Germinal center (tissue), 1 donor: ENCODE data around the gene TMEM163.
A peak's percentile ranks its signal among the peaks of the same experiment; 100 is the strongest.
"Not testable (repeated sequence)": the region's sequence is repeated elsewhere in the genome, so short reads cannot be mapped to it uniquely, and the experiment has no call there.

Source experiments
- DNase-seq: peaks from one replicate; pipeline ENCODE4 v3.0.0; 2012; ENCODE audit warnings: mixed read lengths, low spot score

The TMEM163 gene

DNA sequence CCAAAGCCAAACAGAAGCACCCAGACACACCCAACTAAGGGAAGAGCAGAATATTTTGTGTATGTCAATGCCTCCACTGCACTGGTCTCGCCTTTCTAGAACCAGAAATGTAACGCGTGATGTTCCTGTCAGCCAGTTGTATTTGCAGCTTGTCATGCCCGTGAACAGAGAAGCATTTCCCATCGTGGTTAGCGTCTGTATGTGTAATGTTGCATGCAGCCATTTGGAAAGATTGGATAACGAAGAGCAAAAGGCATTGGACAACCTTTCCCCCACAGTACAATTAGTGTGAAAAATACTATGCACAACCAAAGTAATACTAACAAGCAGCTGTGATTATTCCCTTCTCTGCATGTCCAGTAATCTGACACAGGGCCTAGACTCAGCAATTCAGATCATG lies 140.5 kb downstream of the TMEM163 start:
- no peak for DNase-seq

DNA sequence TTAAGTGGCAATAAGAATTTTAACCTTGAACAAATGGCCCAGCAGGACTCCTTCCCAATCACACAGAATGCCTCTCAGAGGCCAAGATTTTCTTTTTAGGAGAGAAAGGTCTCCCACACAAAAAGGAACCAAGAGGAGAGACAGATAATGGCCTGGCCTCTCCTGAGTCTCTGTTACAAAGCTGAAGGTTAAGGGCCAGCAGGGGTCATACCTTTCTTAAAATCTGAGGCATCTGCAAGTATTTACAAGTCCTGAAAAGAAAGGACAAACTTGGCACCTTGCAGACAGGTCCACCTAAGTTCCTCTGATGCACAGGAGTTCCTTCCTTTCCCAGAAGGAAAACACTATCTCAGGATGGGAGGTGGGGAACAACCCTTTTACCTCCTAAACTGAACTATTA lies 142.3 kb downstream of the TMEM163 start:
- no peak for DNase-seq

DNA sequence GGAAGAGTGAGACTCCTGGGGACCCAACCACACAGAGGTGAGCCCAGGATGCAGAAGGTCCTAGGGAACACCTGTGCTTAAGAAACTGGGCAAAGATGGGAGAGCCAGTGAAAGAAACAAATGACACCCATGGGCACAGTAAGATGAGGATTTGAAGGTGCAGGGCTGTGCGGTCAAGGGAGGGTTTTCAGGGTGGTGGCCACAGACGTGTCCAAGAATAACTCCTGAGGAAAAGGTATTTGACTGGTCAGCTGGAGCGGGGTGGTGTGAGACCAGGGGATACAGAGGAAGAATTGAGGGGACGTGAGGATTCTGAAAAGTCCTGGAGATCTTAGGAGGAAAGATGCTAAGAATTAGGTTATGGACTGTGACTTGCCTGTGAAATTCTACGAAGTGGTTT lies 142.9 kb downstream of the TMEM163 start:
- DNase-seq = no peak

DNA sequence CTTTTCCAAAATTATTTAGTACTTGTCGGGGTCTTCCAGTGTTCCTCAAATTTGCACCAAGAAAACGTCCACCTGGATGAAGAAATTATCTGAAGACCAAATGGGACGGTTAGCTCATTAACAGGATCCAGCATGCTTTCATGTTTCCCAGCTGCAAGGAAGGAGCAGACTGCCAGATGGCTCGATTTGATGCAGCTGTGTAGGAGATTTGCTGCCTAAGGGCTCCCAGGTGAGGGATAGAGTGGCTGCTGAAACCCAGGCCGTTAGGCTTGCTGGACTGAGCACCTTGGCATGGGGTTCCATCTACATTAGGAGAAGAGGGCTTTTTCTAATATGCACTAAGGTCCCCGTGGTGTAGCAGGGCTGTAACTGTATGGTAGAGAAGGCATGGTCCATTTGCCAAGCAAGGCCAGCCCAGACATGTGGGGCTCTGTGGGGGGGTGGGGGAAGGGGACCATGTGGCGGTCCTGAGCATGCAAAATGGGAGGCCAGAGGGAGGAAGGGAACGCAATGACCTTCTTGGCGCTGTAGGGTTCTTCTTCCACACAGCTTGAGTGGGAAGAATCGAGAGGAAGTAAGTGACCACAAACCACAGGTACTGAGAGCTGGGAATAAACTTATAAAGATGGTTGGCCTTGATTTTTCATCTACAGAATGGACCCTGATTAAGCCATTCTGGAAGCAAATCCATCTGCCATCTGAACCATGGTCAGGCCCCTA lies 144.0 kb downstream of the TMEM163 start:
- DNase-seq = no peak

DNA sequence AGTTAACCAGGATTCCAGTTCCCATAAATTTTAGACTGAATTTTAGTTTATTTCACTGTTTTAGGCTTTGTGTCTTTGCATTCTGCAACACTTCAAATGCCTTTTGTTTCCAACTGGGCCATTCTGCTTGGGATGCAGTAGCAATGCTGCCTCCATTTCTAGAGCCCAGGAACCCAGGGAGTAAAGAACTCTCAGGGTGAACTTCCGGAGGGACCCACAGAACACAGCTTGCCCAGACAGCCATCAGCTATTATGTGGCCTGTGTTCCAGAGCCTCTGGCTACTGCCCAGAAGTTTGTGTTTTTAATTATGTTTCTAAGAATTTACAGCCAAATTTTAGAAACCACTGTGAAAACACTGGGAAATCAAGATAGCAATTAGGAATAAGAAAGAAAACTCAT lies 145.1 kb downstream of the TMEM163 start:
- DNase-seq = no peak

DNA sequence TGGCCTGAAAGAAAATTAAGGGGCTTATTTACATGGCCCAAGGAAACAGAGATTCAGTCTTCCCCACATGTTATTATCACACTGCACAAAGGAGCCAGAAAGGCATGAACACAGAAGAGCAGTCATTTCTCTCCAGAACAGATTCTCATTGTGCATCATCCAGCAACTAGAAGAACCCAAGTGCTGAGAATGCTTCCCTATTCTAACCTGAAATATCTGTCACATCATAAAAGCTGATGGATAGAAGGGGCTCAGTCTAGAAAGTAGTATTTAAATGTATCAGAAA lies 145.8 kb downstream of the TMEM163 start:
- no peak for DNase-seq

DNA sequence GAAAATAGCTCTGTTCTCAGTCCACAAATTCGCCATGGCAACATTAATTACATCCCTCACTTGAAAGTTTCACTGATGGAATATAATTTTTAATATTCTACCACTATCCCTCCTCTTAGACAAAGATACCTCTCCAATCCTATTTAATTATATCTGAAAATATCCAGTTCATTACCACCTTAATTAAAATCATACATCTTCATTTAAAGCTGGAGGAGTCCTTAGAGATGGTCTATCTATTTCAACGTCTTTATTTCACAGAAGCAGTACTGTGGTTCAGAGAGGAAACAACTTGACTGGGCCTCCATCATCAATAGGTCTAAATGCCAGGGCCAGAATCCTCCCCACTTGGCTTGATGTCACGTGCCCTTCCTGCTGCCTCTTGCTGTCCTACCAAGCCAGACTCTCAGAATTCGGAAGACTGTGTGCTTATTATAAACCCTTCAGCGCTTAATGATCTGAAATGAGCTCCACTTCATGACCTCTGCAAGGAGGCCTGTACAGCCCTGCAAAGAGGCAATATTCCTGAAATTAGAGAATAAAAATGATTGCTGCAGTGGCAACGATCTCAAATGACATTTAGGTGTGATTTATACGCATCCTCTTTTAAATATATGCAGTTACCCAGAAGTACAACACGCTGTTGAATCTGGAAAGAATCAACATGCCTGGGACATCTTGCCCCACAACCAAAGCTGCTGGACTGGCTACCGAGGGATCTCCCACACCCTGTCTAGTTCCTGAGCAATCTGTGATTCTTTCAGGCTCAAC lies 146.3 kb downstream of the TMEM163 start:
- DNase-seq = no peak

DNA sequence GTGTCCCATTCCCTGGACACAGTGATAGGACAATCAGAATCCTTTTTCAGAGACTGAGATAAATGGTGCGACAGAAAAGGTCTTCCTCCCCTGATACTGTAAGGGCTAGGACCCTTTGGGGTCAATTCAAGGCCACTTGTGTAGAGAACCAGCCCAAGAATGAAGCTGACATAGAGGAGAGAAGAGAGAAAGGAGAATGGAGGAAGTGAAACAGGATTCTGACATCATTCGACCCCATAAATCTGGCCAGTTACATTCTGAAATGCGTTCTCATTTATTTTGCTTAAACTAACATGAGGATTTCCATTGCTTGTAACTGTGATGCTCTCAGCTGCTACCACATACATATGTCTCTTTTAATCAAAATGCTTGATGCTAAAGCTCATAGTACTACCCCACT lies 148.1 kb downstream of the TMEM163 start:
- DNase-seq = peak; percentile 7

DNA sequence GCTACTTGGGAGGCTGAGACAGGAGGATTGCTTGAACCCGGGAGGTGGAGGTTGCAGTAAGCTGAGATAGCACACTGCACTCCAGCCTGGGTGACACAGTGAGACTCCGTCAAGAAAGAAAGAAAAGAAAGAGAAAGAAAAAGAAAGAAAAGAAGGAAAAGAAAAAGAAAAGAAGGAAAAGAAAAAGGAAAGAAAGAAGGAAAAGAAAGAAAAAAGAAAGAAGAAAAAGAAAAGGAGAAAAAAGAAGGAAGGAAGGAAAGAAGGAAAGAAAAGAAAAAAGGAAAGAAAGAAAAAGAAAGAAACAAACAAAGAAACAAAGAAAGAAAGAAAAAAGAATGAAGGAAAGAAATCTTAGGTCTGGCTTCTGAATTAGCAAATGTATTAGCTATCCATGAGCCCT lies 150.4 kb downstream of the TMEM163 start:
- no peak for DNase-seq

DNA sequence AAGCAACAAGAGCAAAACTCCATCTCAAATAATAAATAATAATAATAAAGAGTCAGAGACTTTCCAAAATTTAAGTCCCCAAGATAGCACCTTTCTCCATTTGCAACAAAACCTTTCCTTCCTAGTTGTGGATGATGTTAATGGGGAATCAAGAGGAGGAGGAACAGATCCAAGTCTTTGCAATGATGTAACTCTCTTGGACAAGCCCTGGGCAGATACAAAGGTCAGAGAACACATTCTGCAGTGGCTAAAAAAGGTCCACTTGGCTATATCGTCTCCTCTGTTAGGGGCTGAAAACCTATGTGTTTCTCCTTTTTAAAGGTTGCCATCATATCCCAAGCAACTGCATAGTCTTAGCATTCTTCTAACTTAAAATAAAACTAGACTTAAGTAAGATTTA lies 151.1 kb downstream of the TMEM163 start:
- DNase-seq = no peak

DNA sequence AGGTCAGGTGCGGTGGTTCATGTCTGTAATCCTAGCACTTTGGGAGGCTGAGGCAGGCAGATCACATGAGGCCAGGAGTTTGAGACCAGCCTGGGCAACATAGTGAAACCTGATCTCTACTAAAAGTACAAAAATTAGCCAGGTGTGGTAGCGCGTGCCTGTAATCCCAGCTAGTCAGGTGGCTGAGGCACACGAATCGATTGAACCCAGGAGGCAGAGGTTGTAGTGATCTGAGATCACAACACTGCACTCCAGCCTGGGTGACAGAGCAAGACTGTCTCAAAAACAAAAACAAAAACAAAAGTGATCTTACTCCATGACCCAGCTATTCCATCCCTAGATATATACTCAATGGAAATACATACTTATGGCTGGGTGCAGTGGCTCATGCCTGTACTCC lies 153.8 kb downstream of the TMEM163 start:
- DNase-seq = not testable (repeated sequence)

DNA sequence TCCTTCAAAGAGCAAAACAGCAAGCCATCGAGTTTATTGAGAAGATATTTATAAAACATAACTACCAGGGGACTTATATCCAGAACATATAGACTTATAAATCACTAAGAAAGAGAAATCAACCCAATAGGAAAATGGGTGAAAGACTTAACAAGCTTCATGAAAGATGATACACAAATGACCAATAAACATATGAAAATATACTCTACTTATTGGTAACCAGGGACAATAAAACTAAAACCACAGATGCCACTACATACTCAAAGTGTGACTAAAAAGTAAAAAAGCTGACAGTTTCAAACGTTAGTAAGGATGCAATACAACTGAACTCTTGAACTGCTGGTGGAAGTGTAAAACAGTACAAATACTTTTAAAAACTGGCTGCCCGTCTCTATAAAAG lies 154.3 kb downstream of the TMEM163 start:
- no peak for DNase-seq

DNA sequence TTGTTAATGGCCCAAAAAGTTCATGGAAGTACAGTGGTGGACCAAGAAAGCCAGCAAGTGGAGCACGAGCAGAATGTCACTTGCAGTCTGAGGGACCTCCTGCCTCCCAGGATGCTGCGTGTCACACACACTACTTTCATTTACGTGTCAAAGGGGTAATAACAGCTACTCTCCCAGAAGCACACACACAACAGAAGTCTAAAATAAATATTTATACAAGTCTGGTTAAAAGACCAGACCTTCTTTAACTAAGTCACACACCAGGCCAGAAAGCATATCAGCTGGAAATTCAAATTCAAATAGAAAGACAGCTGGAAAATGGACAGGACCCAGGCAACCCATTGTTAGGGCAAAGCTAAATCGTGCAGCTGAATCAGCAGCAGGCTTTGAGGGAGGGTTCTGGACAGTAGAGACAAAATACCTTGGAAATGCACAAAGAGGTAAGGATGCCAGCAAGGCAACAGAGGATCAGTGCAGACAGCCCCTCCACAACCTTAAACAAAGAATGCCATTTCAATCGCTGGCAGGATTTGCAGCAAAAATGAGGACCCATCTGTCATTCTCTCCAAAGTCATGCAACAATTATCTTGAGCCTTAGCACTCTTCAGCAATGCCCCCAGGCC lies 160.5 kb downstream of the TMEM163 start:
- DNase-seq = no peak

DNA sequence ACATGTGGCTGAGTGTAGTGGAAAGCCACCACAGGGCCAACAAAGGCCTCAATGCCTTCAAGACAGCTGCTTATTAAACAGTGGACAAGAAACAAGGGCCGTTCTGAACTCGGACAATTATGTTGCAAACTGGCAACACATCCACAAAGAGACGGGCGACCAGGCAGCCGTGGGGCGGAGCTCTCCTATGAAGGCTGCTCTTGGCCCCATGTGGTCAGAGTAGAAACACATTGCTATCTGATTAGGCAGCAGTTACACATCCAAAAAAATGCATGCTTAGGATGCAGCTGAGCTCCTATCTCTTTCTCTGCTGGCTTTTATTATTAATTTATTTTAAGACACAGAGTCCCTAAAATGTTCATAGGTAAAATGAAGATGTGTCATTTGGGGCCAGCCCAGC lies 163.4 kb downstream of the TMEM163 start:
- no peak for DNase-seq

DNA sequence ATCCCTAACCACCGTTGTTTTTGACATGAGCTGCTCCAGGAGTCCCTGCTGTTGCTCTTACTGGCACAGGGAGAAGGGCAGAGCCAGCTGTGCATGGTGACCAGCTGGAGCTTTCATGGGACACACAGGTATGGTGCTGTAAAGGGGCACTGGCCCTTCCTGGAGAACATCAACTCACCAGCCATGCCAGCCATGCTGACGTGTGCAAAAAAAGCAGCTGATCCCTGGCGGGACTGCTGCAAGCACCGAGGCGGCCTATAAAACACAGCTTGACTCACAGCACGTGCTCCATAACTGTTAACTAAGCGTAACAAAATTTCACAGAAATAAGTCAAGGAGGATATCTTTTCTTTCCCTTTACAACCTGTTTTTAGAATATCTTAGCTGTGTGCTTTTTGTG lies 165.1 kb downstream of the TMEM163 start:
- DNase-seq = no peak

DNA sequence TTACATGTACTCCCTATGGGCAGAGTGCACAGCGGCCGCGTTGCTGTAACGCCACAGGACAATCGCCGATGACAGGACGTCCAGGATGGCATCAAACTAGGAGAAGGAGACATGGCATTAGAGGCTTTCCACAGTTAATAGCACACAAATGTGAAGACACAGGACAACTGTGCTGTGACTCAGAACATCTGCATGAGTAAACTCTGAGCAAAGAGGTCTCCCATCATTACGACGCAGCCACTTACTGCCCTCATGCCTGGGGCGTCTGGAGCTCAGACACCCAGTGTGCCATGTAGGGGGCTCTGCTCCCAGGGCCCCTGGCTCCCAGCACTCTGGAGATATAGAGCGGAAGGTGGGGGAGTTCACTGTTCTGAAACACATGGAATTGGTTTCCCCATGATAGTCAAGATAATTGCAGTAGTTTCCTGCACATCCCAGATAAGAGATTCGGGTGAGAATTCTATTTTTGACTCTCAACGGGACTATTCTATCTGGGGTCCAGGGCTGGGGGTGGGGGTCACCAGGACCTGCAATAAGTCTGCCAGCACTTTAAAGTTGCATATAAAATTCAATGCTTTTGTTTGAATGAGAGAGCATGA lies 168.1 kb downstream of the TMEM163 start:
- DNase-seq = no peak

DNA sequence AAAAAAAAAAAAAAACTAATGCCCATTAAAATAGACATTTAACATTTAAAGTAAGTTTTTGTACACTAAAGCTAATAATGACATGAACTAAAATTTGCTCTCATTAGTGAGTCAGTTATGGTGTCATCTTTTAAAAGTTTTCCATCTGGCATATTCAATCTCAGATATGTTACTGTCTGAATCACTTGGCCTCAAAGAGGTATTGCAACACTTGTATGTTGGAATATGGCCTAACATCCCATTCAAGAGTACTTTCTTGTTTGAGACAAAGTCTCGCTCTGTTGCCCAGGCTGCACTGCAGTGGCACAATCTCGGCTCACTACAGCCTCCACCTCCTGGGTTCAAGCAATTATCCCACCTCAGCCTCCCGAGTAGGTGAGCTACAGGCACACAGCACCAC lies 169.7 kb downstream of the TMEM163 start:
- no peak for DNase-seq

DNA sequence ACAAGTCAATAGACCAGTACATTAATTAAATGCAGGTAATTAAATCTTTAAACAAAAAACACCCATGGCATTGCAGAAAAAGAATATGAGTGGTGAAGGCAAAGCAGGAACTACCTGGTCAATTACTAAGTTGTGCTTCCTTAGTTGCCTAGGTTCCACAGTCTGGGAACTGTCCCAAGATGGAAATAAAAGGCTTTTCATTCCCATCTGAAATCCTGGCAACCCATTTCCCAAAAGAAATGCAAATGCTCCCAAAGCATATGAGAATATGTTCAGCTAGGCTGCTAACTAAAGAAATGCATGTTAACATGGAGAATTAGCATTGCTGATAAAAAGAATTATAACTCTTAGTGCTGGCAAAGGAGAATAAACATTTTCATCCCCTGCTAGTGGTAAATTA lies 177.8 kb downstream of the TMEM163 start:
- DNase-seq = no peak

DNA sequence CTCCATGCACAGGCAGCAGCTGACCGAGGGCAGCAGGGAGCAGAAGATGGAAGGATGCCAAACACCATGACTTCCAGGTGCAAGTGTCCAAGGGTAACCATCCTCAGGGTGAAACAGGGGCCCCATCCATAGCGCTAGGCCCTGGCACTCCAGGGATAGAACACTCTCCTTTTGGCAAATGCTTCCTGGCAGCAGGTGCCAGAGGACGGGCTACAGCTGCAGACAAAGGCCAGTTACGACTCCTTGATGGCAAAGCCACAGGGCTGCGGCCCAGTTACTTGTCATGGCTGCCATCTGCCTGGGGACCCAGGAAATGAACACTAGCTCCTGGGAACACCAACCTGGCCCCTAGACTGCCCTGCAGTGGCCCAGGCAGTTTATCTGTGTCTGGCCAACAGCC lies 178.8 kb downstream of the TMEM163 start:
- no peak for DNase-seq

DNA sequence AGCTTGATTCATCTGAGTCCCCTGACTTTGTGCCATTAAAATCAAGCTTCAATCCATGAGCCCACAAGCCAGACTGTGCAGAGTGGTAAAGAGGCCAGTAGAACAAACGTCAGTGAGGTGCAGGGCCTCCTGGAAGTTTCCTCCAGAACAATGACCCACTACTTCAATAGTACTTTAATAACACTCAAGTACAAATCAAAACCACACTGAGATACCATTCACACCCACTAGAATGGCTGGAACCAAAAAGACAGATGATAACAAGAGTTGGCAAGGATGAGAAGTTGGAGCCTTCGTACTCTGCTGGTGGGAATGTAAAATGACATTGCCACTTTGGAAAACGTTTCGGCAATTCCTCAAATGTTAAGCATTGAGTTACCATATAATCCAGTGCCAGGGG lies 181.1 kb downstream of the TMEM163 start:
- no peak for DNase-seq

DNA sequence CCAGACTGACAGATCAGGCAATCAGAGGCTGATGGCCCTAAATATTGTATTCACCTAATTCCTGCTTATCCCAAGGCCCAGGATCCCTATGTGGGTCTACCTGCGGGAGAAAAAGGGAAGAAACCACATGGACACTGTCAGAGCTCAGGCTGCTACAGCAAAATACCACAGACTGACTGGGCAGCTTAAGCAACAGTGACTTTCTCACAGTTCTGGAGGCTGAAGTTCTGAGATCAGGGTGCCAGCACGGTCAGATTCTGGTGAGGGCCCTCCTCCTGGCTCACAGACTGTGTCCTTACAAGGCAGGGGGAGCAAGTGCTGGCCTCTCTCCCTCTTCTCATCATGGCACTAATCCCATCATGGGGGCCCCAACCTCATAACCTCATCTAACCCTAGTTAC lies 181.7 kb downstream of the TMEM163 start:
- DNase-seq = no peak

DNA sequence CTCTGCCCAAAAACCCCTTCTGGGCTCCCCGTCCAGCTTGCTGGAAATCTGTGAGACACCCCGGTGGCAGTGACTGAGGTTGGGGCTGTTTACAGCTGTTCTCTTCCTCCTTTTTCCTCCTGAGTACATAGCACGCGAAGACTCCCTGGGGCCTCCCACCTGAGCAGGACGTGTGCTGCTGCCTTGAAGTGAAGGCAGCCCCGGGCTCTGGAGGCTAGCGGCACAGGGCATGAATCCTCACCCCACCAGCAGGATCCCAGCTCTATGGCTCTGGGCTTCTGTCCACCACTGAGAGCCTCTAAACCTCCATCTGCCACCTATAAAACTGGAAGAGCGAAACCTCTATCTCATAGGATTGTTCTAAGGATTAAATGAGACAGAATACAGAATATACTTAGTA lies 182.5 kb downstream of the TMEM163 start:
- DNase-seq = no peak

DNA sequence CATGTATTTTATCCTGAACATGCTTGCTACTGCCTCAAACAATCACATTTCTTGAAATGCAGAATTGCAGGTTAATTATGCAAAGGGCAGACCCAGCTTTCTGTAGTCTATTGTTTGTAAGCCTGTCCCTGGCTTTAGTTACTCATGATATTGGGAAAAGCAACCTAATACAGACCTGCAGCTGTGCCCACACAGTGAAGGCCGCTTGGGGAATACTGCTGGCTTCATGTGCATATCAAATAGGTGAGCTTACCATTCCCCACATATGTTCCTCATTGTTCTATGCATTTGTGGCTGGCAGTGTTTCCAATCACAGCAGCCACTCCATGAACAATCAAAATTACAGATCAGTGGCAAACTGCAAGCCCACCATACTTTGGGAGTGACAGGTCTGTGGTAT lies 186.3 kb downstream of the TMEM163 start:
- no peak for DNase-seq
